H9 (cell line): ENCODE data around the gene AKR7A3. TPM values are rescaled to one million over a fixed set of nuclear protein-coding genes. Genes with fewer than 3 reads are reported as not detected.
A peak's percentile ranks its signal among the peaks of the same experiment; 100 is the strongest.
"Not testable (repeated sequence)": the region's sequence is repeated elsewhere in the genome, so short reads cannot be mapped to it uniquely, and the experiment has no call there.

Experiments used
- DNase-seq: peaks from one replicate; pipeline ENCODE4 v3.0.0-alpha.2; 2017
- H2AFZ ChIP-seq: one replicate; pipeline ENCODE4 v1.6.1; 2013; ENCODE audit warnings: mild to moderate bottlenecking, low read length, control low read depth, moderate library complexity
- H2AK5ac ChIP-seq: 2 replicates; pipeline ENCODE4 v1.6.1; 2013; ENCODE audit warnings: low read length, control low read depth, mixed read lengths; ENCODE audit not compliant: insufficient read length
- H2BK120ac ChIP-seq: one replicate; pipeline ENCODE4 v1.6.1; 2013; ENCODE audit warnings: low read depth, mild to moderate bottlenecking, low read length, control low read depth, inconsistent platforms; ENCODE audit not compliant: poor library complexity, severe bottlenecking
- H2BK12ac ChIP-seq: 2 replicates; pipeline ENCODE4 v1.6.1; 2013; ENCODE audit warnings: low read length, control low read depth, mixed read lengths, low read depth; ENCODE audit not compliant: insufficient read length
- H2BK15ac ChIP-seq: 2 replicates; pipeline ENCODE4 v1.6.1; 2013; ENCODE audit warnings: low read depth, low read length, control low read depth
- H2BK20ac ChIP-seq: one replicate; pipeline ENCODE4 v1.6.1; 2013; ENCODE audit warnings: low read depth, mild to moderate bottlenecking, low read length, control low read depth, inconsistent platforms; ENCODE audit not compliant: poor library complexity, severe bottlenecking
- H2BK5ac ChIP-seq: 2 replicates; pipeline ENCODE4 v1.6.1; 2013; ENCODE audit warnings: low read length, control low read depth, mixed read lengths; ENCODE audit not compliant: insufficient read length
- H3K14ac ChIP-seq: 2 replicates; pipeline ENCODE4 v1.6.1; 2013; ENCODE audit warnings: low read length, control low read depth; ENCODE audit not compliant: insufficient read depth
- H3K18ac ChIP-seq: 2 replicates; pipeline ENCODE4 v1.6.1; 2013; ENCODE audit warnings: low read depth, mild to moderate bottlenecking, mixed read lengths, low read length, control low read depth; ENCODE audit not compliant: insufficient read length
- H3K23ac ChIP-seq: 2 replicates; pipeline ENCODE4 v1.6.1; 2013; ENCODE audit warnings: low read length, control low read depth, mixed read lengths, low read depth; ENCODE audit not compliant: insufficient read length
- H3K23me2 ChIP-seq: 2 replicates; pipeline ENCODE4 v1.6.1; 2013; ENCODE audit warnings: low read depth, mild to moderate bottlenecking, mixed read lengths, low read length, control low read depth; ENCODE audit not compliant: insufficient read length, poor library complexity, severe bottlenecking
- H3K27ac ChIP-seq: 2 replicates; pipeline ENCODE4 v1.5.1; 2013; ENCODE audit warnings: low read length, control low read depth, mixed read lengths, low read depth; ENCODE audit not compliant: insufficient read length
- H3K27me3 ChIP-seq: 2 replicates; pipeline ENCODE4 v1.6.1; 2013; ENCODE audit warnings: low read length, control low read depth, inconsistent platforms; ENCODE audit not compliant: insufficient read depth
- H3K4ac ChIP-seq: 2 replicates; pipeline ENCODE4 v1.6.1; 2013; ENCODE audit warnings: low read depth, mild to moderate bottlenecking, control low read depth, inconsistent platforms, low read length, moderate library complexity
- H3K4me1 ChIP-seq: 2 replicates; pipeline ENCODE4 v1.6.1; 2013; ENCODE audit warnings: low read length, control low read depth, inconsistent platforms; ENCODE audit not compliant: insufficient read depth
- H3K4me2 ChIP-seq: 2 replicates; pipeline ENCODE4 v1.6.1; 2013; ENCODE audit warnings: low read length, control low read depth, mixed read lengths; ENCODE audit not compliant: insufficient read length, insufficient read depth
- H3K56ac ChIP-seq: 2 replicates; pipeline ENCODE4 v1.6.1; 2013; ENCODE audit warnings: low read depth, mild to moderate bottlenecking, mixed read lengths, low read length, control low read depth; ENCODE audit not compliant: insufficient read length
- H3K79me1 ChIP-seq: 2 replicates; pipeline ENCODE4 v1.6.1; 2013; ENCODE audit warnings: low read depth, mild to moderate bottlenecking, moderate library complexity, low read length, control low read depth, inconsistent platforms; ENCODE audit not compliant: insufficient read depth, poor library complexity, severe bottlenecking
- H3K79me2 ChIP-seq: 2 replicates; pipeline ENCODE4 v1.6.1; 2013; ENCODE audit warnings: low read length, control low read depth, inconsistent platforms; ENCODE audit not compliant: insufficient read depth
- H3K9ac ChIP-seq: 2 replicates; pipeline ENCODE4 v1.6.1; 2013; ENCODE audit warnings: low read length, control low read depth, mixed read lengths; ENCODE audit not compliant: insufficient read length; ENCODE audit errors: extremely low read depth
- H3K9me3 ChIP-seq: one replicate; pipeline ENCODE4 v1.6.1; 2013; ENCODE audit warnings: low read depth, low read length, inconsistent platforms; ENCODE audit not compliant: control insufficient read depth
- H3T11ph ChIP-seq: one replicate; pipeline ENCODE4 v1.6.1; 2013; ENCODE audit warnings: mild to moderate bottlenecking, low read length, control low read depth, inconsistent platforms
- H4K20me1 ChIP-seq: one replicate; pipeline ENCODE4 v1.6.1; 2013; ENCODE audit not compliant: control insufficient read depth, insufficient read length, insufficient read depth
- H4K5ac ChIP-seq: 2 replicates; pipeline ENCODE4 v1.6.1; 2013; ENCODE audit warnings: low read depth, mild to moderate bottlenecking, mixed read lengths, low read length, control low read depth; ENCODE audit not compliant: insufficient read length
- H4K8ac ChIP-seq: replicated peaks from 2 replicates; pipeline ENCODE4 v1.6.1; 2013; ENCODE audit warnings: low read length, control low read depth, mixed read lengths, low read depth; ENCODE audit not compliant: insufficient read length
- H4K91ac ChIP-seq: 2 replicates; pipeline ENCODE4 v1.6.1; 2013; ENCODE audit warnings: low read depth, mild to moderate bottlenecking, moderate library complexity, mixed read lengths, low read length, control low read depth; ENCODE audit not compliant: insufficient read length
- H3K27ac Mint-ChIP-seq, 3 experiments: 2 replicates in 2 of 3; 3 replicates in 1 of 3; pipeline ENCODE4 v1.8.0; 2020 to 2021; ENCODE audit warnings: mixed read lengths in 3 of 3, mild to moderate bottlenecking in 1 of 3, moderate library complexity in 1 of 3
- H3K27me3 Mint-ChIP-seq: 2 replicates; pipeline ENCODE4 v1.8.0; 2021; ENCODE audit warnings: low read depth, mild to moderate bottlenecking, moderate library complexity, mixed read lengths
- H3K36me3 Mint-ChIP-seq, 3 experiments: 2 replicates in 2 of 3; 3 replicates in 1 of 3; pipeline ENCODE4 v1.8.0; 2020 to 2021; ENCODE audit warnings: low read depth in 3 of 3, mixed read lengths in 3 of 3; ENCODE audit not compliant: insufficient read depth in 1 of 3
- H3K4me1 Mint-ChIP-seq, 2 experiments: 2 replicates each; pipeline ENCODE4 v1.8.0; 2020; ENCODE audit warnings: mixed read lengths in 2 of 2
- H3K4me3 Mint-ChIP-seq, 2 experiments: 2 replicates in 1 of 2; 3 replicates in 1 of 2; pipeline ENCODE4 v1.8.0; 2020 to 2021; ENCODE audit warnings: mild to moderate bottlenecking in 2 of 2, mixed read lengths in 2 of 2, moderate library complexity in 1 of 2
- H3K9me3 Mint-ChIP-seq, 2 experiments: 2 replicates in 1 of 2; 3 replicates in 1 of 2; pipeline ENCODE4 v1.8.0; 2020; ENCODE audit warnings: mild to moderate bottlenecking in 2 of 2, mixed read lengths in 2 of 2, moderate library complexity in 1 of 2
- WGBS: extraction: QIAGEN DNeasy Blood & Tissue Kit; methylation state at CpG from one replicate; pipeline ENCODE4 v1.1.7; 2013; ENCODE audit warnings: missing lambda C conversion rate, low lambda C conversion rate, mixed read lengths; ENCODE audit not compliant: insufficient read length; ENCODE audit errors: extremely low coverage; 5-methylcytosine and 5-hydroxymethylcytosine counted together
- long read RNA-seq: library from polyadenylated mRNA; unstranded; transcript quantifications from one replicate; pipeline ENCODE4 v2.0.0, GENCODE V29; 2020
- total RNA-seq: library from RNA; stranded (reverse); gene quantifications from 2 replicates; pipeline ENCODE4 v1.2.1, GENCODE V29; 2021

The AKR7A3 gene
- 0.74 and 0.81 TPM in 2 replicates for total RNA-seq
- long read RNA-seq, partial matches to known transcripts = 0 of 5 reads
- long read RNA-seq, other reads (novel, unspliced or antisense) = 3 of 5 reads

DNA sequence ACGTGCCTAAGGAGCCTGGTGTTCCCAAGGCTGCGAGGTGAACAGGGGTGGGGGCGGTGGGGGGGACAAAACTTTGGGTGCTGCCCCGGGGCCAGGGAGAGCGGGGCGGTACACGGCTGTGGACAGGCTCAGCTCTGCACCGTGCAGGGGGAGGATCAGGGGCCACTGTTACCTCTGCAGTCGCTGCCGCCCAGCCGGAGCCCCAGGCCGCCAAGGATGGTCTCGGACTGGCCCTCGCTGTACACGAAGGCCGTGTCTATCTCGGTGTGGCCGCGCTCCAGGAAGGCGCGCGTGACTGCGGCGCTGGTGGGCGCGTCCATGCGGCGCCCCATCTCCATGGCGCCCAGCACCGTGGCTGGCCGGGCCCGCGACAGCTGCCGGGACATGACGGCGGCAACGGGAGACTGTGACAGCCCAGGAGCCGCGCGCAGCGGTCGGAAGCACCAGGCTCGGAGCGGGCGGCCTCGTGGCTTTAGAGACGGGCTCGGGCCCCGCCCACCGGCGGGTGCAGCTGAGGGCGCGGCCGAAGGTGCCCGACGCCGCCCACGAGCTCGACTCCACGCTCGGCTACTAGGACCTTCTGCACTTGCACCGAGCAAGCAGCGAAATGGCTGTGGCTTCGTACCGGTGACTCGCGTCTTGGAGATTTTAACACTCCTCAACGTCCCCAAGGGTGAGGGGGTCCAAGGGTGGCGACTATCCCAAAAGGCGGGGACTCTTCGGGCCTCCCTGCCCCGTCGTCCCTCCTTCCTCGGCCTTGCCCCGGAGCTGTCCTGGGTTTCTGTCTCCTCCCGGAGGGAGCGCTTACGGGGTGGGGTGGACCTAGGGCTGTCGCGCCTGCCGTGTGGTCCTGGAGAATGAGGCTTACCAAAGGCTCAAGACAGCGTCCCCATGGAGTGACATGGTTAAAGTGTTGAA, at the start of gene AKR7A3:
TSS of gene AKR7A3 (minus strand) at position 447 of the 918 bp plus-strand sequence. CDS start at position 386, 61 bp downstream.
- not testable (repeated sequence) for H4K20me1 ChIP-seq, H2BK5ac ChIP-seq, H3K27ac ChIP-seq, H3K27ac Mint-ChIP-seq, H3K79me2 ChIP-seq, H3K4ac ChIP-seq, H3K27me3 ChIP-seq, H3K4me1 ChIP-seq, H3K56ac ChIP-seq, H2BK20ac ChIP-seq, H3K4me1 Mint-ChIP-seq, H3K36me3 Mint-ChIP-seq, H3K18ac ChIP-seq, H3K14ac ChIP-seq, H4K5ac ChIP-seq, H2BK12ac ChIP-seq, H2BK120ac ChIP-seq, H3K23ac ChIP-seq, H4K91ac ChIP-seq, H3K9me3 ChIP-seq, H3K23me2 ChIP-seq, H2AFZ ChIP-seq, H2AK5ac ChIP-seq, H3T11ph ChIP-seq, H3K9ac ChIP-seq, H3K79me1 ChIP-seq, H2BK15ac ChIP-seq, H4K8ac ChIP-seq
- peak within 1 kb of the TSS; percentile 52 to 69 for H3K4me3 Mint-ChIP-seq
- peak; percentile 58 for DNase-seq
- peaks cover 10 to 15% of the 10 kb centered on the region in 2 experiments for H3K9me3 Mint-ChIP-seq
- peak within 1 kb of the TSS; percentile 44 for H3K4me2 ChIP-seq
- WGBS = no CpG with 5 or more reads among the region's 82 CpGs
- H3K27me3 Mint-ChIP-seq = peaks cover 35% of the 10 kb centered on the region
